ENCODE measurements around the gene PER3. TPM values are rescaled to one million over a fixed set of nuclear protein-coding genes. Genes with fewer than 3 reads are reported as not detected.

PER3 gene
- total RNA-seq, 2 donors from 2014 or later, result 3.9 to 6.3 TPM

GRCh38 chr1:7795406-7795805 lies 11.3 kb downstream of the PER3 start:
- H3K4me1 Mint-ChIP-seq, result no peaks in the 10 kb centered on the region
- no peak for DNase-seq
- H3K4me3 Mint-ChIP-seq, result no peak overlapping the region
- Histone ChIP-seq H3K27ac (ENCODE audit: low read depth, low read length) (no peak overlapping the region), H3K4me3 (ENCODE audit: low read length) (no peak overlapping the region), H3K4me1 (ENCODE audit: control insufficient read depth, insufficient read depth, low read length) (no peaks in the 10 kb centered on the region), H3K36me3 (ENCODE audit: control insufficient read depth, insufficient read depth, low read length) (peaks cover 6% of the 10 kb centered on the region), H3K9ac (ENCODE audit: extremely low read depth, low read length, poor library complexity, severe bottlenecking) (no peak overlapping the region), H3K27me3 (ENCODE audit: control insufficient read depth, insufficient read depth, low read length, poor library complexity, severe bottlenecking) (no peaks in the 10 kb centered on the region), H3K9me3 (ENCODE audit: control insufficient read depth, low read length) (peaks cover 20% of the 10 kb centered on the region)
- peaks cover 34% of the 10 kb centered on the region for H3K36me3 Mint-ChIP-seq (ENCODE audit: low read depth)
- H3K9me3 Mint-ChIP-seq, result peaks cover 27% of the 10 kb centered on the region
- no peak overlapping the region for H3K27ac Mint-ChIP-seq
- WGBS, 2 experiments (ENCODE audit: insufficient coverage in 1 of 2, insufficient read length in 1 of 2), result 84 to 89% methylated on average over 7 to 12 of the region's 12 CpGs
- H3K27me3 Mint-ChIP-seq (ENCODE audit: insufficient read depth), result no peaks in the 10 kb centered on the region
- TF ChIP-seq CTCF (conservative IDR thresholded peaks at IDR 0.05), result no peak

DNA sequence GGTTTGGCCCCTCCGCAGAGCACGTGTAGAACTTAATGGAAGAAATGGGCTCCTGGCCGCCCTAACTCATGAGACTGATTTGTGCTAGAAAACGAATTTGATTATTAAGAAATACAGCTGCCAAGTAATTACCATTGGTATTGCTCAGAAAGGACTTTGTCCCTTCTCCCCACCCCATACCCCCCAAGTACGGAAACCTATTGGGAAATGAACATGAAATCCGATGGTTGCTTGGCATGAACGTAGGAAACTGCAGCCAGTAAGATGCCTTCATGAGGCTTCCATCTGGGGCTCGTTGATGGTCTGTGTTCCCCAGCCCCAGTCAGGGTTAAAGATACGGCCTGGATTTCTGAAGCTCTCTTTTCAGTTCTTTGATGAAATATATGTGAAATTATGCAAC lies 21.4 kb downstream of the PER3 start:
- no peaks in the 10 kb centered on the region for H3K36me3 ChIP-seq (ENCODE audit: control insufficient read depth, insufficient read depth, low read length)
- H3K27ac ChIP-seq (ENCODE audit: low read depth, low read length), result no peak overlapping the region
- Mint-ChIP-seq H3K27me3 (ENCODE audit: insufficient read depth) (no peaks in the 10 kb centered on the region), H3K4me3 (no peak overlapping the region), H3K36me3 (ENCODE audit: low read depth) (peaks cover 5% of the 10 kb centered on the region), H3K4me1 (no peaks in the 10 kb centered on the region), H3K9me3 (no peaks in the 10 kb centered on the region), H3K27ac (no peak overlapping the region)
- H3K9me3 ChIP-seq (ENCODE audit: control insufficient read depth, low read length), result no peaks in the 10 kb centered on the region
- no peak for TF ChIP-seq CTCF (conservative IDR thresholded peaks at IDR 0.05)
- H3K27me3 ChIP-seq (ENCODE audit: control insufficient read depth, insufficient read depth, low read length, poor library complexity, severe bottlenecking), result no peaks in the 10 kb centered on the region
- H3K4me3 ChIP-seq (ENCODE audit: low read length), result no peak overlapping the region
- 89 to 90% methylated on average over 8 to 9 of the region's 9 CpGs for WGBS, 2 experiments (ENCODE audit: insufficient coverage in 1 of 2, insufficient read length in 1 of 2)
- no peak for DNase-seq
- H3K4me1 ChIP-seq (ENCODE audit: control insufficient read depth, insufficient read depth, low read length), result no peaks in the 10 kb centered on the region
- H3K9ac ChIP-seq (ENCODE audit: extremely low read depth, low read length, poor library complexity, severe bottlenecking), result no peak overlapping the region

DNA sequence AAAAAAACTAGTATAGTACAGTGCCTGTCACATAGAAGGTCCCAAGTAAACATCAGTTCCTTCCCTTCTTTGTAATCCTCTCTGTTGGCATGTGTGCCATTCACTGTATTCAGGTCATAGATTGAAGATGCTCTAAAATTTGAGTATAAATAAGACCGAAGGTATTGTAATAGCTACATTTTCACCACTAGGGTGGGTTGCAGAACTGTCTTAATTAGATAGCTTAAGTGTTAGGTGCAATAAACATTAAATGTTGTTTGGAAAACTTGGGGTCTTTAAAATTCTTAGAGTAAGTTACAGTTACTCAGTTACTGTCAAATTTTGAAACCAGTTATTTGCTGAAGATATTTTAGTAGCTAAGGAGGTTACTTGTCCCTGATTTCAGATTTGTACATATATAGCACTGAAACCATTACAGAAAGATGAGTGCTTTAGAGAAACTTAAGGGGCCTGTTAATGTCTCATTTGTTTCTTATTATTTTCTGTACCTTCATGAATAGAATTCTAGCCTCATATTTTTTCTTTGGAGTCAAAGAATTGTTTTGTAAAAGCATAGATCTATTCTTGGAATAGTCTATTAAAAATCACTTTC lies 24.3 kb downstream of the PER3 start:
- Mint-ChIP-seq H3K27ac (no peak overlapping the region), H3K36me3 (ENCODE audit: low read depth) (peaks cover 14% of the 10 kb centered on the region), H3K27me3 (ENCODE audit: insufficient read depth) (no peaks in the 10 kb centered on the region), H3K9me3 (peaks cover 5% of the 10 kb centered on the region), H3K4me3 (no peak overlapping the region), H3K4me1 (no peaks in the 10 kb centered on the region)
- no peaks in the 10 kb centered on the region for H3K36me3 ChIP-seq (ENCODE audit: control insufficient read depth, insufficient read depth, low read length)
- H3K9me3 ChIP-seq (ENCODE audit: control insufficient read depth, low read length), result peaks cover 5% of the 10 kb centered on the region
- DNase-seq, result no peak
- H3K4me1 ChIP-seq (ENCODE audit: control insufficient read depth, insufficient read depth, low read length), result no peaks in the 10 kb centered on the region
- peak; percentile 83 for TF ChIP-seq CTCF (conservative IDR thresholded peaks at IDR 0.05)
- no peak overlapping the region for H3K27ac ChIP-seq (ENCODE audit: low read depth, low read length)
- H3K4me3 ChIP-seq (ENCODE audit: low read length), result no peak overlapping the region
- no peaks in the 10 kb centered on the region for H3K27me3 ChIP-seq (ENCODE audit: control insufficient read depth, insufficient read depth, low read length, poor library complexity, severe bottlenecking)
- 53% methylated on average over 1 of the region's 1 CpG; no CpG with 5 or more reads in 1 of the 2 experiments for WGBS, 2 experiments (ENCODE audit: insufficient coverage in 1 of 2, insufficient read length in 1 of 2)
- no peak overlapping the region for H3K9ac ChIP-seq (ENCODE audit: extremely low read depth, low read length, poor library complexity, severe bottlenecking)

Data from endodermal cell (in vitro differentiated cells).